ENCODE results near the gene IL5.

The IL5 gene

DNA sequence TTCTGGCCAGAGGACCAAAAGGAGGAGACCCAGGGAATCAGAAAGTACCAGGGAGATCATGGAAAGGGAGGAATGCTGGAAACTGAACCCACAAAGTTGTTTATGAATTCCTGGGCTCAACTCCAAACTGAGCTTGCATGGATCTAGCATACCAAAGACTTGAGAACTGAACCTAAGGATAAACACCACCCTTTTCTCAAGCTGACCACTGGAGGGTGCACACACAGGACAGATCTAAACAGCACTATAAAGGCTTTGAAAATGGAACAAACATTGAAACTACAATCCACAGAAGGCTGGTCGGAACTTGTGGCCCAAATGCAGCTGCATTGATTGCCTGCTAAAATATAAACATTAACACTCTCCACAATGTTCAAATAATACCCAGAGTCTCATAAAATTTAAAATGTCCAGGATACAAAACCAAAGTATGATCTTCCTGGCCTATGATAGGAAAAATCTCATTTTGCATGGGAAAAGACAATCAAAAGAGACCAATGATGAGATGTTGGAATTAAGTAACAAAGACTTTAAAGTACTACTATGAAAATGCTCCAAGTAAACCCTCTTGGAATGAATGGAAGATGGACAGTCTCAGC, 37.1 kb downstream of the IL5 start:
- TF ChIP-seq TAF1 (IDR thresholded peaks at IDR 0.05; ENCODE audit: low read depth) = no peak
- no peak for TF ChIP-seq REST (IDR thresholded peaks at IDR 0.05; ENCODE audit: low read depth)
- TF ChIP-seq EP300 (IDR thresholded peaks at IDR 0.05; ENCODE audit: borderline replicate concordance) = no peak
- TF ChIP-seq EGR1 (IDR thresholded peaks at IDR 0.05) = no peak
- TF ChIP-seq, protein P1, sequence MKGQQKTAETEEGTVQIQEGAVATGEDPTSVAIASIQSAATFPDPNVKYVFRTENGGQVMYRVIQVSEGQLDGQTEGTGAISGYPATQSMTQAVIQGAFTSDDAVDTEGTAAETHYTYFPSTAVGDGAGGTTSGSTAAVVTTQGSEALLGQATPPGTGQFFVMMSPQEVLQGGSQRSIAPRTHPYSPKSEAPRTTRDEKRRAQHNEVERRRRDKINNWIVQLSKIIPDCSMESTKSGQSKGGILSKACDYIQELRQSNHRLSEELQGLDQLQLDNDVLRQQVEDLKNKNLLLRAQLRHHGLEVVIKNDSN (IDR thresholded peaks at IDR 0.05) = no peak
- TF ChIP-seq RAD21 (IDR thresholded peaks at IDR 0.05; ENCODE audit: low read depth) = peak; percentile 49

GRCh38 chr5:132505641-132506040, 37.7 kb downstream of the IL5 start:
- TF ChIP-seq RAD21 (IDR thresholded peaks at IDR 0.05; ENCODE audit: low read depth) (no peak), CEBPB (IDR thresholded peaks at IDR 0.05) (no peak), TCF12 (IDR thresholded peaks at IDR 0.05; ENCODE audit: low read depth) (no peak), NFIC (IDR thresholded peaks at IDR 0.05) (no peak), YY1 (IDR thresholded peaks at IDR 0.05; ENCODE audit: low read depth) (no peak), FOXM1 (IDR thresholded peaks at IDR 0.05; ENCODE audit: borderline replicate concordance, low read depth) (no peak), EP300 (IDR thresholded peaks at IDR 0.05; ENCODE audit: borderline replicate concordance) (no peak)
- TF ChIP-seq, protein P1 (IDR thresholded peaks at IDR 0.05) = no peak

DNA sequence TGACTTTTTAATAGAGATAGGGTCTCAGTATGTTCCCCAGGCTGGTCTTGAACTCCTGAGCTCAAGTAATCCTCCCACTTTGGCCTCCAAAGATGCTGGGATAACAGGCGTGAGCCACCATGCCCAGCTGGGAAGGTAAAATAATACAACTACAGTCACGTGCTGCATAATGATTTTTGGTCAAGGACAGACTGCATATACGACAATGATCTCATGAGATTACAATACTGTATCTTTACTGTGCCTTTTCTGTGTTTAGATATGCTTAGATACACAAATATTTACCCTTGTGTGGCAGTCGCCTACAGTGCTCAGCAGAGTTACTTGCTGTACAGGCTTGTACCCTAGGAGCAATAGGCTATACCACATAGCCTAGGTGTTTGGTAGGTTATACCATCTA, 38.6 kb downstream of the IL5 start:
- TF ChIP-seq TAF1 (IDR thresholded peaks at IDR 0.05; ENCODE audit: low read depth) (no peak), REST (IDR thresholded peaks at IDR 0.05; ENCODE audit: low read depth) (no peak), CEBPB (IDR thresholded peaks at IDR 0.05) (no peak), TCF12 (IDR thresholded peaks at IDR 0.05; ENCODE audit: low read depth) (no peak), EP300 (IDR thresholded peaks at IDR 0.05; ENCODE audit: borderline replicate concordance) (no peak), YY1 (IDR thresholded peaks at IDR 0.05; ENCODE audit: low read depth) (no peak), ZBTB7A (IDR thresholded peaks at IDR 0.05; ENCODE audit: low read depth) (no peak), EGR1 (IDR thresholded peaks at IDR 0.05) (no peak), TEAD4 (IDR thresholded peaks at IDR 0.05) (no peak)
- TF ChIP-seq, protein P1 (IDR thresholded peaks at IDR 0.05) = no peak

GRCh38 chr5:132503244-132503643, 40.1 kb downstream of the IL5 start:
- TF ChIP-seq EGR1 (IDR thresholded peaks at IDR 0.05) = no peak
- TF ChIP-seq NFIC (IDR thresholded peaks at IDR 0.05) = no peak
- TF ChIP-seq FOXM1 (IDR thresholded peaks at IDR 0.05; ENCODE audit: borderline replicate concordance, low read depth) = no peak
- TF ChIP-seq RAD21 (IDR thresholded peaks at IDR 0.05; ENCODE audit: low read depth) = no peak
- TF ChIP-seq CEBPB (IDR thresholded peaks at IDR 0.05) = no peak
- no peak for TF ChIP-seq REST (IDR thresholded peaks at IDR 0.05; ENCODE audit: low read depth)
- no peak for TF ChIP-seq EP300 (IDR thresholded peaks at IDR 0.05; ENCODE audit: borderline replicate concordance)
- TF ChIP-seq ZBTB7A (IDR thresholded peaks at IDR 0.05; ENCODE audit: low read depth) = no peak
- TF ChIP-seq, protein P2, sequence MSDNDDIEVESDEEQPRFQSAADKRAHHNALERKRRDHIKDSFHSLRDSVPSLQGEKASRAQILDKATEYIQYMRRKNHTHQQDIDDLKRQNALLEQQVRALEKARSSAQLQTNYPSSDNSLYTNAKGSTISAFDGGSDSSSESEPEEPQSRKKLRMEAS (IDR thresholded peaks at IDR 0.05) = no peak
- no peak for TF ChIP-seq TCF12 (IDR thresholded peaks at IDR 0.05; ENCODE audit: low read depth)
- TF ChIP-seq, protein P1 (IDR thresholded peaks at IDR 0.05) = no peak
- TF ChIP-seq TEAD4 (IDR thresholded peaks at IDR 0.05) = no peak
- TF ChIP-seq CREB1 (IDR thresholded peaks at IDR 0.05; ENCODE audit: low read depth) = no peak
- no peak for TF ChIP-seq TAF1 (IDR thresholded peaks at IDR 0.05; ENCODE audit: low read depth)
- no peak for TF ChIP-seq YY1 (IDR thresholded peaks at IDR 0.05; ENCODE audit: low read depth)

Data from Ishikawa (cell line).